HG03558 (cell line): ENCODE measurements around the gene RAB8A.
"Not testable (repeated sequence)": the region's sequence is repeated elsewhere in the genome, so short reads cannot be mapped to it uniquely, and the experiment has no call there.

Source experiments
- ATAC-seq: cut with Tn5 transposase; IDR thresholded peaks from one replicate; pipeline ENCODE4 v1.9.1; 2021; ENCODE audit warnings: moderate number of reproducible peaks; ENCODE audit not compliant: unreplicated experiment; ENCODE audit errors: extremely low read depth

RAB8A gene

GRCh38 chr19:16167055-16167454 is 55.4 kb downstream of the RAB8A start:
- no peak for ATAC-seq

DNA sequence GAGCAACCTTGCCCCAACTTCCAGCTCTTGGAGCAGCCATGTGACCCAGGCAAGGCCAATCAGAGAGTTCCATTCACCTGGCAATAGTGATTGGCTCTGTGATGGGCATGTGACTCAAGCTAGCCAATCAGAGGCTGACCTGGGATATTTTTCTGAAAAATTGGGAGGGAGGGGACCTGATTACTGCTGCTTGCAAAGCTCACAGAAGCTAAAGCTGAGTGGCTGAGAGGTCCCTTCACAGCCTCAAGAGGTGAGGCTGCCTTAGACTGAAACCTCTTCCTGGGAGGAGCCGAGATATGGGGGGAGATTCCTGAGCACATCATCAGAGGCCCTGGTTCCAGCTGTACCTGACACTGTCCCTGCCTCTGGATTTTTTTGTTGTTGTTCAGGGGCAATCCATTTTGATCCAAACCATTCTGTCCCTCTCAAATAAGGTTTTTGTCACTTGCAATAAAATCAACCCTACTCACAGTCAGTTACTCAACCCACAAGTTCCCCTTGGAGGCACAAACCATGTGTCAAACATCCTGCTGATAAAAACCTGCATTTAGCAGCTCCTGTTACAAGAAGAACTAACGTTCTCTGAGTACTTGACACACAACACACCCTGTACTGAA is 56.9 kb downstream of the RAB8A start:
- no peak for ATAC-seq

- ATAC-seq, result no peak
Observed at GRCh38 chr19:16170134-16170533, 58.4 kb downstream of the RAB8A start.

- no peak for ATAC-seq
Observed at GRCh38 chr19:16175954-16176353, 64.3 kb downstream of the RAB8A start.

- ATAC-seq, result not testable (repeated sequence)
Observed at GRCh38 chr19:16178866-16179265, 67.2 kb downstream of the RAB8A start.

DNA sequence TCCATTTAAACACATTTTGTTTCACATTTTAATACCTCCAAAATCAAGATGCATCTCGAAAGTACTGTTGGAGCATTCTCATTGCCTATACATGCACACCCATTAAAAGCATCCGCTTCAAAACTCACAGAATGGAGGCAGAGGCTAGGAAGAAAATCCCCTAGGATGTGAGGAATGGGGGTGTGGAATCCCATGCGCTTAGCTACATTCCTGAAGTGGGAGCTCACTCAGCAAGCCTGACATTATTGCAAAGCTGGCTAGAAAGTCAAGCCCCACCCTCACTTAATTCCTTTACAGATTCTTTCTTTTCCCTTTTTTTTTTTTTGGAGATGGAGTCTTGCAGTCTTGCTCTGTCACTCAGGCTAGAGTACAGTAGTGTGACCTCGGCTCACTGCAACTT is 68.9 kb downstream of the RAB8A start:
- no peak for ATAC-seq
